ENCODE data around the gene SEC24C.

The SEC24C gene

DNA sequence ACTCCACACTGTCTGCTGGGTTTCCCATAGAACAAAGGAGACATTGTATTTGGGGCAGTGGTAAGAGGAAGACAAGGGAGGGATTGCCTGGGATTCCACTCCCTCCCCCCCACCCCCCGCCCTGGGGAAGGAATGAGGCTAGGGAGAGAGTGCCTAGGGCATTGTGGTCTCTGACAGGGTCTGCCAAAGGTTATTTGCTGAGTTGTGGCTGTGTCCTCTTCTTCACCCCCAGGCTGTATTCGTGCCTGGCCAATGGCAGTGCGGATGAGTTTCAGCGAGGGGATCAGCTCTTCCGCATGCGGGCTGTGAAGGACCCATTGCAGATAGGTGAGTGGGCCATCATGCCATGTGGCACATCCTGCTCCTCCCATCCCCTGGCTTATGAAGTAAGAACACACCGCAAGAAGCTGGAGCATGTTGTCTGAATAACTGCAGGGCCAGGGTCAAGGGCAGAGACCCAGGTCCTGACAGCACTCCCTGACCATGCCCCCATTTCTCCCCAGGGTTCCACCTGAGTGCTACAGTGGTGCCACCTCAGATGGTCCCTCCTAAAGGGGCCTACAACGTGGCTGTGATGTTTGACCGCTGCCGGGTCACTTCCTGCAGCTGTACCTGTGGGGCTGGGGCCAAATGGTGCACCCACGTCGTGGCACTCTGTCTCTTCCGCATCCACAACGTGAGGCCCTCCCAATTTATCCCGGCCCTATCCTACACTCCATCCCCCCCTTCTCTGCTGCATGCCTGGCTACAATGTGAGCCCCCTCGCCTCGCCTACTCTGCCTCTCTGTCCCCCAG lies 44.9 kb downstream of the SEC24C start:
- TF ChIP-seq GATA3 (IDR thresholded peaks at IDR 0.05; ENCODE audit: low read depth, low read length) (no peak), GATA2 (IDR thresholded peaks at IDR 0.05; ENCODE audit: low read depth, low read length) (no peak)

DNA sequence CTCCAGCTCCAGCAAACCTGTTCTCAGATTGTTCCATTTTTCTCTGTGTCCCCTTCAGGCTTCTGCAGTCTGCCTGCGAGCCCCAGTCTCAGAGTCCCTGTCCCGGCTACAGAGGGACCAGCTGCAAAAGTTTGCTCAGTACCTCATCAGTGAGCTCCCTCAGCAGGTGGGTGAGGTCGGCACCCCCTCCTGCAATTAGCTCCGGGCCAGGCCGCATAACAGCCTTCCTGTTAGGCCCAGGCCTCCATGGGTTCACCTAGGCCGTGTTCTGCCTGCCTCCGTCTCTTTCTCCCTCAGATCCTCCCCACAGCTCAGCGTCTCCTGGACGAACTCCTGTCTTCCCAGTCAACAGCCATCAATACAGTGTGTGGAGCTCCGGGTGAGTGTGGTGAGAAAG lies 45.5 kb downstream of the SEC24C start:
- no peak for TF ChIP-seq GATA2 (IDR thresholded peaks at IDR 0.05; ENCODE audit: low read depth, low read length)
- TF ChIP-seq GATA3 (IDR thresholded peaks at IDR 0.05; ENCODE audit: low read depth, low read length), result no peak

DNA sequence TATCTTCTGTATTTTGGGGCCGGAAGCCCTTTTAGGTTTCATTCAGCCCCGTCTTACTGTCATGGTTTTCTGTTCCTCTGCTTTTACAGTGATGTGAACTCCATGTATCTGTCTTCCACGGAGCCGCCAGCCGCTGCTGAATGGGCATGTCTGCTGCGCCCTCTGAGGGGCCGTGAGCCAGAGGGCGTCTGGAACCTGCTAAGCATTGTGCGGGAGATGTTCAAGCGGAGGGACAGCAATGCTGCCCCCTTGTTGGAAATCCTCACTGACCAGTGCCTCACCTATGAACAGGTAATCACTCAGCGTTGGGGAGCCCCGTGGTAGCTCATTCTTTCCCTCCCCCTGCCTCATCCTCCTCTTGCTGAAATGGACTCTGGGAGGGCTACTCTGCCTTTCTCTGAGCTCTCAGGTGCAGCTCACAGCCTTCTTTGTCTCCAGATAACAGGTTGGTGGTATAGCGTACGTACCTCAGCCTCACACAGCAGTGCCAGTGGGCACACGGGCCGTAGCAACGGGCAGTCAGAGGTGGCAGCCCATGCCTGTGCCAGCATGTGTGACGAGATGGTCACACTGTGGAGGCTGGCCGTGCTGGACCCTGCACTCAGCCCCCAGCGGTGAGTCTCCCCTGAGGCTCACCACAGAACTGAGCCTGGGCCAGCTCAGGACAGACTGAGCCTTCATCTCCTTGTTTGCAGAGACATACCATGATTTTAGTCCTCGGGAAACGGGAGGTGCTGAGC lies 46.9 kb downstream of the SEC24C start:
- TF ChIP-seq GATA2 (IDR thresholded peaks at IDR 0.05; ENCODE audit: low read depth, low read length) (no peak), GATA3 (IDR thresholded peaks at IDR 0.05; ENCODE audit: low read depth, low read length) (no peak)

DNA sequence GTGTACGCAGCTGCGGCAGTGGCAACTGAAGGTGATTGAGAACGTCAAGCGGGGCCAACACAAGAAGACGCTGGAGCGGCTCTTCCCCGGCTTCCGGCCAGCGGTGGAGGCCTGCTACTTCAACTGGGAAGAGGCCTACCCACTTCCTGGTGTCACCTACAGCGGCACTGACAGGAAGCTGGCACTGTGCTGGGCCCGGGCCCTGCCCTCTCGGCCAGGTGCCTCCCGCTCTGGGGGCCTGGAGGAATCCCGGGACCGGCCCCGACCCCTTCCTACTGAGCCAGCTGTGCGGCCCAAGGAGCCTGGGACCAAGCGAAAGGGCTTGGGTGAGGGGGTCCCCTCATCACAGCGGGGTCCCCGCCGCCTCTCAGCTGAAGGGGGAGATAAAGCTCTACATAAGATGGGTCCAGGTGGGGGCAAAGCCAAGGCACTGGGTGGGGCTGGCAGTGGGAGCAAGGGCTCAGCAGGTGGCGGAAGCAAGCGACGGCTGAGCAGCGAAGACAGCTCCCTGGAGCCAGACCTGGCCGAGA lies 47.8 kb downstream of the SEC24C start:
- no peak for TF ChIP-seq GATA3 (IDR thresholded peaks at IDR 0.05; ENCODE audit: low read depth, low read length)
- TF ChIP-seq GATA2 (IDR thresholded peaks at IDR 0.05; ENCODE audit: low read depth, low read length), result no peak

DNA sequence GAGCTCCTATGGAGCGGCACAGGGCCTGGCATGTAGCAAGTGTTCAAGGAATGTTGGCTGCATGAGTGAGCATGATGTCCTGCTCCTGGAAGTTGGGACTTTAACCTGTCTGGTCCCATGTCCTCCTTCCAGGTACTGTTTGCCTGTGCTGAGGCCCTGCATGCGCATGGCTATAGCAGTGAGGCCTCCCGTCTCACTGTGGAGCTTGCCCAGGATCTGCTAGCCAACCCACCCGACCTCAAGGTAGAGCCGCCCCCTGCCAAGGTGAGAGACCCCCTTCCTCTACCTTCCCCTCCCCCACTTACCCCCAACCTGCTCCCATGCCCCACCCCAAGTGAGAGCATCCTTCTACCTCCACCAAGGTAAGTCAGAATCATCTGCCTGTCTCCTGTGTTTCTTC lies 49.3 kb downstream of the SEC24C start:
- no peak for TF ChIP-seq GATA2 (IDR thresholded peaks at IDR 0.05; ENCODE audit: low read depth, low read length)
- no peak for TF ChIP-seq GATA3 (IDR thresholded peaks at IDR 0.05; ENCODE audit: low read depth, low read length)

DNA sequence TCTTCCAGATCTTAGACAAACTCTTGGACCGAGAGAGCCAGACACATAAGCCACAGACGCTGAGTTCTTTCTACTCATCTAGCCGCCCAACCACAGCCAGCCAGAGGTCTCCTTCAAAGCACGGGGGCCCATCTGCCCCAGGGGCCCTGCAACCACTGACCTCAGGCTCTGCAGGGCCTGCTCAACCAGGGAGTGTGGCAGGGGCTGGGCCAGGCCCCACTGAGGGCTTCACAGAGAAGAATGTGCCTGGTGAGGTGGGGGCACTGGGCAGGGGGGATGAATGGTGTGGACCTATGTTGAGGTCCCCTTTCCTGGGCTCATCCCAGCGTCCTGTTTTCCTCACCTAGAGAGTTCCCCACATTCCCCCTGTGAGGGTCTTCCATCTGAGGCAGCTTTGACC lies 52.6 kb downstream of the SEC24C start:
- TF ChIP-seq GATA3 (IDR thresholded peaks at IDR 0.05; ENCODE audit: low read depth, low read length), result no peak
- TF ChIP-seq GATA2 (IDR thresholded peaks at IDR 0.05; ENCODE audit: low read depth, low read length), result no peak

DNA sequence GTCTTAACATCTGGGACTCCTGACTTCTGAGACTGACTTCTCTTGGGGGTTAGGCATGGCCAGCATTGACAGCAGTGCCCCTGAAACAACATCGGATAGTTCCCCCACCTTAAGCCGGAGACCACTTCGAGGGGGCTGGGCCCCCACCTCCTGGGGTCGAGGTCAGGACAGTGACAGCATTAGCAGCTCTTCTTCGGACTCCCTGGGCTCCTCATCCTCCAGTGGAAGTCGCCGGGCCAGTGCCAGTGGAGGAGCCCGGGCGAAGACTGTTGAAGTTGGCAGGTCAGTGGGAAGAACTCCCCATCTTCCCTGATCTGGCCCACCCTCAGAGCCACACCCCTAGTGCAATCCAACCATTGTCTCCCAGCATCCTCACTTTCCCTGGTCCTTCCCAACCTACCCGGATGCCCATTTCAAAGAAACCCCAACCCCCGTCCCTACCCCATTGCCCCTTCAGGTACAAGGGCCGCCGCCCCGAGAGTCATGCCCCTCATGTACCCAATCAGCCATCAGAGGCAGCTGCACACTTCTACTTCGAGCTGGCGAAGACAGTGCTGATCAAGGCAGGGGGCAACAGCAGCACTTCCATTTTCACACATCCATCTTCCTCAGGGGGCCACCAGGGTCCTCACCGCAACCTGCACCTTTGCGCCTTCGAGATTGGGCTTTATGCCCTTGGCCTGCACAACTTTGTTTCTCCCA lies 53.3 kb downstream of the SEC24C start:
- TF ChIP-seq GATA3 (IDR thresholded peaks at IDR 0.05; ENCODE audit: low read depth, low read length), result no peak
- TF ChIP-seq GATA2 (IDR thresholded peaks at IDR 0.05; ENCODE audit: low read depth, low read length), result no peak

DNA sequence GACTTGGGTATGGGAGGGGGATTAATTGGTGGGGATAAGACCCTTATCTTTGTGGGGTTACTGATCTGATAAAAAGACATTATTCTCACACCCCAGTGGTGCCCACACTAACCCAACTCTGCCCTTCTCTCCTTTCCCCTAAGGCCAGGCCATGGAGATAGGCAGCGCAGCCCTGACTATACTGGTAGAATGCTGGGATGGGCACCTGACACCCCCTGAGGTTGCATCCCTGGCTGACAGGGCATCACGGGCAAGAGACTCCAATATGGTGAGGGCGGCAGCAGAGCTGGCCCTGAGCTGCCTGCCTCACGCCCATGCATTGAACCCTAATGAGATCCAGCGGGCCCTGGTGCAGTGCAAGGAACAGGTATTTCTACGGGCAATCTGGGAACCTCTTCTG lies 53.9 kb downstream of the SEC24C start:
- TF ChIP-seq GATA3 (IDR thresholded peaks at IDR 0.05; ENCODE audit: low read depth, low read length) (no peak), GATA2 (IDR thresholded peaks at IDR 0.05; ENCODE audit: low read depth, low read length) (no peak)

DNA sequence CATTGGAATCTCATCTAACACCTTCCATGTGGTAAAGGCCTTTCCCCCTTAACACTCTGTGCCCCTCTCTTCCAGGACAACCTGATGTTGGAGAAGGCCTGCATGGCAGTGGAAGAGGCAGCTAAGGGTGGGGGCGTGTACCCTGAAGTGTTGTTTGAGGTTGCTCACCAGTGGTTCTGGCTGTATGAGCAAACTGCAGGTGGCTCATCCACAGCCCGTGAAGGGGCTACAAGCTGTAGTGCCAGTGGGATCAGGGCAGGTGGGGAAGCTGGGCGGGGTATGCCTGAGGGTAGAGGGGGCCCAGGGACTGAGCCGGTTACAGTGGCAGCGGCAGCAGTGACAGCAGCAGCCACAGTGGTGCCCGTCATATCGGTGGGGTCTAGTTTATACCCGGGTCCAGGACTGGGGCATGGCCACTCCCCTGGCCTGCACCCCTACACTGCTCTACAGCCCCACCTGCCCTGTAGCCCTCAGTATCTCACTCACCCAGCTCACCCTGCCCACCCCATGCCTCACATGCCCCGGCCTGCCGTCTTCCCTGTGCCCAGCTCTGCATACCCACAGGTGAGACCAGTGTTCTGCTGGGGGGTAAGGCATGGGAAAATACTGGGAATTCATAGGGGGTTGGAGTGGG lies 54.9 kb downstream of the SEC24C start:
- TF ChIP-seq GATA3 (IDR thresholded peaks at IDR 0.05; ENCODE audit: low read depth, low read length), result no peak
- TF ChIP-seq GATA2 (IDR thresholded peaks at IDR 0.05; ENCODE audit: low read depth, low read length), result no peak

DNA sequence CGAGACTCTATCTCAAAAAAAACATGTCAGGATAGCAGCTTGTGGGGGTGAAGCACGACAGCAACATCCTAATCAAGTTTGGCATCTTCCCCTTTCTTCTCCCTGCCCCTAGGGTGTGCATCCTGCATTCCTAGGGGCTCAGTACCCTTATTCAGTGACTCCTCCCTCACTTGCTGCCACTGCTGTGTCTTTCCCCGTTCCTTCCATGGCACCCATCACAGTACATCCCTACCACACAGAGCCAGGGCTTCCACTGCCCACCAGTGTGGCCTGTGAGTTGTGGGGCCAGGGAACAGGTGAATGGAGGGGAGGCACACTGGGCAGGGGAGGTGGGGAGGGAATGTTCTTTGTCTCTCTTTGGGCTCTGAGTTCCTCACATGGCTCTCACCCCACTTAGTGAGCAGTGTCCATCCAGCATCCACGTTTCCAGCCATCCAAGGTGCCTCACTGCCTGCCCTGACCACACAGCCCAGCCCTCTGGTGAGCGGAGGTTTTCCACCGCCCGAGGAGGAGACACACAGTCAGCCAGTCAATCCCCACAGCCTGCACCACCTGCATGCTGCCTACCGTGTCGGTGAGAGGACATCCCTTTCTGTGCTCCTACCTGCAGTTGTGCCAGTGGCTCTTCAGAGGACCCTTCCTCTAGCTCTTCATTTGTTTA lies 55.9 kb downstream of the SEC24C start:
- TF ChIP-seq GATA3 (IDR thresholded peaks at IDR 0.05; ENCODE audit: low read depth, low read length), result no peak
- no peak for TF ChIP-seq GATA2 (IDR thresholded peaks at IDR 0.05; ENCODE audit: low read depth, low read length)

DNA sequence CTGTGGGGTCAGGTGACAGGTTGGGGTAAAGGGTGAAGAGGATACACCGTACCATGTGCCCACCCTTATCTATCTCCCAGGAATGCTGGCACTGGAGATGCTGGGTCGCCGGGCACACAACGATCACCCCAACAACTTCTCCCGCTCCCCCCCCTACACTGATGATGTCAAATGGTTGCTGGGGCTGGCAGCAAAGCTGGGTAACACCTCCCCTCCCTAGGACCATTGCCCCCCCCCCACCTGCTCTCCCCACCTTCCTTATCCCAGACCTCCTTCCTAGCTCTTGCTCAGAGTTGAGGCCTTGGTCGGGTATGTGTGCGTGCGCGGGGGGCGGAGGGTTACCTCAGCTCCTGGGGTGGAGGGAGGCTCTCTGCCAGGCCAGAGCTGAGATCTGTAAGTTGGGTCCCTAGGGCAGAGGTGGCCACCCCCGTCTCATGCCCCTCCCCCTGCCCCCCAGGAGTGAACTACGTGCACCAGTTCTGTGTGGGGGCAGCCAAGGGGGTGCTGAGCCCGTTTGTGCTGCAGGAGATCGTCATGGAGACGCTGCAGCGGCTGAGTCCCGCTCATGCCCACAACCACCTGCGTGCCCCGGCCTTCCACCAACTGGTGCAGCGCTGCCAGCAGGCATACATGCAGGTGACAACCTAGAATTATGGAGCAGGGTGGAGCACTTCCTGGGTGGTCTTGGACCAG lies 56.5 kb downstream of the SEC24C start:
- TF ChIP-seq GATA3 (IDR thresholded peaks at IDR 0.05; ENCODE audit: low read depth, low read length) (no peak), GATA2 (IDR thresholded peaks at IDR 0.05; ENCODE audit: low read depth, low read length) (no peak)

DNA sequence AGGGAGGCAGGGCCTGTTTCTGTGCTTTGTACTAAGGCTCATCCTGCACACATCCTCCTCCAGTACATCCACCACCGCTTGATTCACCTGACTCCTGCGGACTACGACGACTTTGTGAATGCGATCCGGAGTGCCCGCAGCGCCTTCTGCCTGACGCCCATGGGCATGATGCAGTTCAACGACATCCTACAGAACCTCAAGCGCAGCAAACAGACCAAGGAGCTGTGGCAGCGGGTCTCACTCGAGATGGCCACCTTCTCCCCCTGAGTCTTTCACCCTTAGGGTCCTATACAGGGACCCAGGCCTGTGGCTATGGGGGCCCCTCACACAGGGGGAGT lies 57.0 kb downstream of the SEC24C start:
- TF ChIP-seq GATA3 (IDR thresholded peaks at IDR 0.05; ENCODE audit: low read depth, low read length), result no peak

Measured in SH-SY5Y (cell line).